Measurements from ENCODE around the gene TSPAN18.

DNA sequence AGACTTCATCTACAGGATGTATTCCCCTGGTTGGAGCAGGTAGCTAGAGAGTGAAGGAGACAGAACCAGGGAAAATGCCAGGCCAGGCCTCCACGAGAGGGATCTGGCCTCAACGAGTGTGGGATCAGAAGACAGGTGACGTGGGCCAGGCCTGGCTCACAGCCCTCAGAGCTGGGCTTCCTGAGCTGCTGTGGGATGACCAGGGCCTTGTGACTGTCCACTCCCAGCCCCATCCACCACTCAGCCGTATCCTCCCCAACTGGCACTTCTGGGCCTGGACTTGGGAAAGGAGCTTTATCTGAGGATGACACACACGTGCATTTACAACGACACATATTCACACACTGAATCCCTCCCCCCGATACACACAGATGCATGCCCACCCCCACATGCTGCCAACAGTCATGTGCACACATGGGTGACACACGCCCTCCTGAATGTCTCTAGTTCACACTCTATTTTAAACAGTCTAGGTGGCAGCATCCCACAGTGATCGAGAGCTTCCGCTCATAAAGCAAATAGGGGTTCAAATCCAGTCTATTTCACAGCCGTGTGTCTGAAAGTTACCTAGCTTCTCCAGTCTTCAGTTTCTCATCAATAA lies 130.8 kb downstream of the TSPAN18 start:
- TF ChIP-seq CTCF (IDR thresholded peaks at IDR 0.05 in 4 of 5, conservative IDR thresholded peaks at IDR 0.05 in 1 of 5) (no peak), POLR2A (IDR thresholded peaks at IDR 0.05) (no peak)

All from gastrocnemius medialis (tissue), 4 donors.